IgD-negative memory B cell (primary cell): ENCODE measurements around the gene PAX2. TPM values are rescaled to one million over a fixed set of nuclear protein-coding genes. Genes with fewer than 3 reads are reported as not detected.
A peak's percentile ranks its signal among the peaks of the same experiment; 100 is the strongest.

Source experiments
- H3K27ac Mint-ChIP-seq, 3 donors: one replicate each; pipeline ENCODE4 v1.8.0; 2020 to 2022; ENCODE audit warnings: mild to moderate bottlenecking in 3 of 3, mixed read lengths in 3 of 3, moderate library complexity in 1 of 3
- H3K27me3 Mint-ChIP-seq: one replicate; pipeline ENCODE4 v1.8.0; 2021; ENCODE audit warnings: mixed read lengths
- H3K36me3 Mint-ChIP-seq: one replicate; pipeline ENCODE4 v1.8.0; 2020; ENCODE audit warnings: mild to moderate bottlenecking, mixed read lengths
- H3K4me1 Mint-ChIP-seq, 3 donors: one replicate each; pipeline ENCODE4 v1.8.0; 2020 to 2022; ENCODE audit warnings: mixed read lengths in 3 of 3, mild to moderate bottlenecking in 1 of 3
- H3K4me3 Mint-ChIP-seq, 4 donors: one replicate each; pipeline ENCODE4 v1.8.0; 2020 to 2022; ENCODE audit warnings: mild to moderate bottlenecking in 4 of 4, mixed read lengths in 4 of 4, moderate library complexity in 3 of 4
- H3K9me3 Mint-ChIP-seq, 3 donors: one replicate each; pipeline ENCODE4 v1.8.0; 2020 to 2021; ENCODE audit warnings: mixed read lengths in 3 of 3, mild to moderate bottlenecking in 1 of 3
- polyA plus RNA-seq: library from polyadenylated mRNA; unstranded; fragments of 300-500 nt; fragmentation: Illumina TruSeq; gene quantifications from one replicate; pipeline ENCODE4 v1.2.3, GENCODE V29; 2021

Gene PAX2
- polyA plus RNA-seq, 1 donor from 2014 or later = not detected

GRCh38 chr10:100774876-100775275 lies 29.5 kb downstream of the PAX2 start:
- peaks cover 19% of the 10 kb centered on the region for H3K27me3 Mint-ChIP-seq
- H3K4me3 Mint-ChIP-seq = no peak overlapping the region
- no peak overlapping the region for H3K27ac Mint-ChIP-seq
- no peaks in the 10 kb centered on the region for H3K36me3 Mint-ChIP-seq
- H3K4me1 Mint-ChIP-seq = peaks cover 0 to 2% (median 0%) of the 10 kb centered on the region in 3 donors
- H3K9me3 Mint-ChIP-seq = peaks cover 0 to 3% (median 0%) of the 10 kb centered on the region in 3 donors

- Mint-ChIP-seq H3K9me3 (peaks cover 0 to 3% (median 0%) of the 10 kb centered on the region in 3 donors), H3K36me3 (no peaks in the 10 kb centered on the region), H3K27me3 (peaks cover 24% of the 10 kb centered on the region)
Observed at GRCh38 chr10:100775386-100775785, 30.0 kb downstream of the PAX2 start.

GRCh38 chr10:100775871-100776270 lies 30.5 kb downstream of the PAX2 start:
- H3K4me3 Mint-ChIP-seq = no peak overlapping the region
- no peak overlapping the region for H3K27ac Mint-ChIP-seq
- peaks cover 0 to 3% (median 0%) of the 10 kb centered on the region in 3 donors for H3K9me3 Mint-ChIP-seq
- peaks cover 0 to 2% (median 0%) of the 10 kb centered on the region in 3 donors for H3K4me1 Mint-ChIP-seq
- H3K27me3 Mint-ChIP-seq = peaks cover 25% of the 10 kb centered on the region
- H3K36me3 Mint-ChIP-seq = no peaks in the 10 kb centered on the region

More at GRCh38 chr10:100775386-100775785, 30.0 kb downstream of the PAX2 start:
- Mint-ChIP-seq H3K4me3 (no peak overlapping the region), H3K27ac (no peak overlapping the region), H3K4me1 (peaks cover 0 to 2% (median 0%) of the 10 kb centered on the region in 3 donors)

- H3K9me3 Mint-ChIP-seq = peaks cover 0 to 3% (median 0%) of the 10 kb centered on the region in 3 donors
- H3K36me3 Mint-ChIP-seq = no peaks in the 10 kb centered on the region
- no peak overlapping the region for H3K4me3 Mint-ChIP-seq
- H3K27ac Mint-ChIP-seq = no peak overlapping the region
- peaks cover 25% of the 10 kb centered on the region for H3K27me3 Mint-ChIP-seq
- no peaks in the 10 kb centered on the region for H3K4me1 Mint-ChIP-seq
Observed at GRCh38 chr10:100776671-100777070, 31.3 kb downstream of the PAX2 start.

GRCh38 chr10:100779329-100779728 lies 33.9 kb downstream of the PAX2 start:
- peaks cover 26% of the 10 kb centered on the region for H3K27me3 Mint-ChIP-seq
- H3K36me3 Mint-ChIP-seq = no peaks in the 10 kb centered on the region
- peaks cover 0 to 3% (median 0%) of the 10 kb centered on the region in 3 donors for H3K9me3 Mint-ChIP-seq
- H3K27ac Mint-ChIP-seq = no peak overlapping the region
- no peak overlapping the region for H3K4me3 Mint-ChIP-seq
- no peaks in the 10 kb centered on the region for H3K4me1 Mint-ChIP-seq

GRCh38 chr10:100780324-100780723 lies 34.9 kb downstream of the PAX2 start:
- no peaks in the 10 kb centered on the region for H3K4me1 Mint-ChIP-seq
- H3K27me3 Mint-ChIP-seq = peaks cover 24% of the 10 kb centered on the region
- H3K9me3 Mint-ChIP-seq = peaks cover 0 to 3% (median 0%) of the 10 kb centered on the region in 3 donors
- no peak overlapping the region for H3K4me3 Mint-ChIP-seq
- H3K27ac Mint-ChIP-seq = no peak overlapping the region
- no peaks in the 10 kb centered on the region for H3K36me3 Mint-ChIP-seq

GRCh38 chr10:100781145-100781665 lies 35.8 kb downstream of the PAX2 start:
- Mint-ChIP-seq H3K27ac (no peak overlapping the region), H3K27me3 (peaks cover 24% of the 10 kb centered on the region), H3K36me3 (no peaks in the 10 kb centered on the region), H3K4me1 (no peaks in the 10 kb centered on the region), H3K9me3 (peaks cover 0 to 3% (median 0%) of the 10 kb centered on the region in 3 donors), H3K4me3 (no peak overlapping the region)

GRCh38 chr10:100782461-100783244 lies 37.3 kb downstream of the PAX2 start:
- H3K9me3 Mint-ChIP-seq = peaks cover 0 to 4% (median 0%) of the 10 kb centered on the region in 3 donors

GRCh38 chr10:100784126-100784525 lies 38.7 kb downstream of the PAX2 start:
- no peak overlapping the region for H3K27ac Mint-ChIP-seq
- H3K4me3 Mint-ChIP-seq = no peak overlapping the region
- H3K4me1 Mint-ChIP-seq = no peaks in the 10 kb centered on the region
- peaks cover 0 to 4% (median 0%) of the 10 kb centered on the region in 3 donors for H3K9me3 Mint-ChIP-seq
- H3K36me3 Mint-ChIP-seq = no peaks in the 10 kb centered on the region
- peaks cover 18% of the 10 kb centered on the region for H3K27me3 Mint-ChIP-seq

More at GRCh38 chr10:100782461-100783244, 37.3 kb downstream of the PAX2 start:
- no peaks in the 10 kb centered on the region for H3K36me3 Mint-ChIP-seq
- H3K4me1 Mint-ChIP-seq = no peaks in the 10 kb centered on the region
- no peak overlapping the region for H3K4me3 Mint-ChIP-seq
- H3K27me3 Mint-ChIP-seq = peaks cover 26% of the 10 kb centered on the region
- no peak overlapping the region for H3K27ac Mint-ChIP-seq

GRCh38 chr10:100786591-100786990 lies 41.2 kb downstream of the PAX2 start:
- H3K9me3 Mint-ChIP-seq = peaks cover 0 to 1% (median 0%) of the 10 kb centered on the region in 3 donors
- no peaks in the 10 kb centered on the region for H3K36me3 Mint-ChIP-seq
- H3K27ac Mint-ChIP-seq = no peak overlapping the region
- H3K4me1 Mint-ChIP-seq = no peaks in the 10 kb centered on the region
- H3K4me3 Mint-ChIP-seq = no peak overlapping the region
- peaks cover 14% of the 10 kb centered on the region for H3K27me3 Mint-ChIP-seq

GRCh38 chr10:100788002-100788903 lies 42.9 kb downstream of the PAX2 start:
- no peaks in the 10 kb centered on the region for H3K4me1 Mint-ChIP-seq
- no peaks in the 10 kb centered on the region for H3K36me3 Mint-ChIP-seq
- H3K4me3 Mint-ChIP-seq = no peak overlapping the region
- peaks cover 11% of the 10 kb centered on the region for H3K27me3 Mint-ChIP-seq
- peaks cover 0 to 1% (median 0%) of the 10 kb centered on the region in 3 donors for H3K9me3 Mint-ChIP-seq
- no peak overlapping the region for H3K27ac Mint-ChIP-seq

GRCh38 chr10:100790761-100791208 lies 45.4 kb downstream of the PAX2 start:
- Mint-ChIP-seq H3K27ac (peak overlapping the region in 1 of 3 donors; percentile 69), H3K4me3 (no peak overlapping the region), H3K27me3 (peaks cover 17% of the 10 kb centered on the region), H3K9me3 (peaks cover 0 to 1% (median 0%) of the 10 kb centered on the region in 3 donors), H3K36me3 (no peaks in the 10 kb centered on the region), H3K4me1 (no peaks in the 10 kb centered on the region)

- no peaks in the 10 kb centered on the region for H3K36me3 Mint-ChIP-seq
- H3K9me3 Mint-ChIP-seq = peaks cover 0 to 1% (median 0%) of the 10 kb centered on the region in 3 donors
- peak overlapping the region in 1 of 3 donors; percentile 69 for H3K27ac Mint-ChIP-seq
- H3K27me3 Mint-ChIP-seq = peaks cover 22% of the 10 kb centered on the region
- no peaks in the 10 kb centered on the region for H3K4me1 Mint-ChIP-seq
- H3K4me3 Mint-ChIP-seq = no peak overlapping the region
Observed at GRCh38 chr10:100791369-100792058, 46.1 kb downstream of the PAX2 start.

GRCh38 chr10:100792574-100792973 lies 47.2 kb downstream of the PAX2 start:
- no peaks in the 10 kb centered on the region for H3K36me3 Mint-ChIP-seq
- H3K27ac Mint-ChIP-seq = no peak overlapping the region
- H3K4me3 Mint-ChIP-seq = no peak overlapping the region
- H3K9me3 Mint-ChIP-seq = peaks cover 0 to under 1% (median 0%) of the 10 kb centered on the region in 3 donors
- peaks cover 23% of the 10 kb centered on the region for H3K27me3 Mint-ChIP-seq
- H3K4me1 Mint-ChIP-seq = peaks cover 0 to 2% (median 0%) of the 10 kb centered on the region in 3 donors
